Measurements from ENCODE around the gene ETV1. TPM values are rescaled to one million over a fixed set of nuclear protein-coding genes. Genes with fewer than 3 reads are reported as not detected.

ETV1 gene
- total RNA-seq, 1 donor, result 75.7 TPM

DNA sequence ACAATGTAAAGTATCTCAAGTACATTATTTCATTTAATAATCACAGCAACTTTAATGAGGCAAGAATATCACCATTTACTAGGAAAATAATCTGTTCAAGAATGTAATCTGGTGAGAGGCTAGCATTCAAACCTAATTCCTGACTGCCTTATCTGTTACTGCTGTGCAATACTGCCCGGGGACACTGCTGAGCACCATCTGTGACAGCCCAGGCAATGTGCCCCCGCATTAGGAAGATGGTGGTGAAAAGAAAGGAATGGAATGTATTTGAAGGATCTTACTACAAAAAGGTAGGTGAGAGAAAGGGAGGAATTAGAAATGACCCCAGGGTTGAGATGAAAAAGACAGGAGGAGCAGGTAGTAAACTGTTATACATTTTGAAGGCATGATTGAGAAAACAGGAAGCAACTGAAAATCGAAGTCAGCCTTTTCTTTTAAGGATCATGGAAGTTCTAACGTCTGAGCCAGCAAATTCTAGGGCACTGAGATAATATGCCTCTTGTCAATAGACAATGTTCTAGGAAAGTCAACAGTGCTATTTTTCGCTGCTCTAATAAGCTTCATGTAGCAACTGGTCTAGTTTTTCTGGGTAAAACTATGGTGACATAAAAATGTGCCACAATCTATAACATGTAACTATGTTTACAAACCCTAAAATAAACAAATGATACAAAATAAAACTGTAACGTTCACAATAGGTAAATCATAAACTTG lies 90.4 kb downstream of the ETV1 start:
- no peak for DNase-seq (ENCODE audit: low read depth)
- TF ChIP-seq, protein P1, sequence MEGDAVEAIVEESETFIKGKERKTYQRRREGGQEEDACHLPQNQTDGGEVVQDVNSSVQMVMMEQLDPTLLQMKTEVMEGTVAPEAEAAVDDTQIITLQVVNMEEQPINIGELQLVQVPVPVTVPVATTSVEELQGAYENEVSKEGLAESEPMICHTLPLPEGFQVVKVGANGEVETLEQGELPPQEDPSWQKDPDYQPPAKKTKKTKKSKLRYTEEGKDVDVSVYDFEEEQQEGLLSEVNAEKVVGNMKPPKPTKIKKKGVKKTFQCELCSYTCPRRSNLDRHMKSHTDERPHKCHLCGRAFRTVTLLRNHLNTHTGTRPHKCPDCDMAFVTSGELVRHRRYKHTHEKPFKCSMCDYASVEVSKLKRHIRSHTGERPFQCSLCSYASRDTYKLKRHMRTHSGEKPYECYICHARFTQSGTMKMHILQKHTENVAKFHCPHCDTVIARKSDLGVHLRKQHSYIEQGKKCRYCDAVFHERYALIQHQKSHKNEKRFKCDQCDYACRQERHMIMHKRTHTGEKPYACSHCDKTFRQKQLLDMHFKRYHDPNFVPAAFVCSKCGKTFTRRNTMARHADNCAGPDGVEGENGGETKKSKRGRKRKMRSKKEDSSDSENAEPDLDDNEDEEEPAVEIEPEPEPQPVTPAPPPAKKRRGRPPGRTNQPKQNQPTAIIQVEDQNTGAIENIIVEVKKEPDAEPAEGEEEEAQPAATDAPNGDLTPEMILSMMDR (IDR thresholded peaks at IDR 0.05; ENCODE audit: insufficient read depth, low read length), result no peak
- H3K4me3 ChIP-seq (ENCODE audit: low read depth, low read length), result no peak overlapping the region

DNA sequence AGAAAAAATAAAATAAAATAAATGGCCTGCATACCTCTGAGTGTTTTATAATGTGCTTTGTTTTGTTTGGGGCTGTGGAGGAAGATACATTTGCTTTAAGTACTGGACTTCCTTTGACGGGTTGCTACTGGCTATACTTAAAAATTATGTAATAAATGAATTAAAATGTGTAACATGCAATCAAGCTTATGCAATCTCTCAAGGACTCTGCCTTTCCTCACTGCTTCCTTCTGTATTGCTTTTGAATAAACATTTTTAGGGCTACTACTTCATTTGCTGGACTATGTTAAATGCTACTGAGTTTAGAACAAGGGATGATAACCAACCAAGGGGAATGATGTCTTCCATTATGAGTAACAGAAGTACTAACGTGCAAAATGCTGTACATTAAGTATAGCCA lies 91.6 kb downstream of the ETV1 start:
- no peak for DNase-seq (ENCODE audit: low read depth)
- TF ChIP-seq, protein P1 (IDR thresholded peaks at IDR 0.05; ENCODE audit: insufficient read depth, low read length), result no peak
- no peak overlapping the region for H3K4me3 ChIP-seq (ENCODE audit: low read depth, low read length)

DNA sequence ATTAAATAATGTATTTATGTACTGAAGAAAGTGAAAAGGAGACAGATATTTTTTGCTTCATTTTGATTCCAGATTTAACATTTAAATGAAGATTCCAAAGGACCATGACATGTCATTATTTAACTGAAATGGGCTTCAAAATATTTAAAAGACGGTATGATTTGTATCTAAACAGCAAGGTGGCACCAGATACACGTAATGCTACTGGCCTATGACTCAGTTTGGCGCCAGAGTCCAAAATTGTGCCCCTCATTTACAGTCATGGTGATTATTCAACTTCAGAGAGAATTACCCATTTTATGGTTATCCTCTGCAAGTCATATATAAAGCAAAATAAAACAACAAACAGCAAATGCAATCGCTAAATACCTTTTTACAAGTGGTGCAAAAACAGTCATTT lies 94.5 kb downstream of the ETV1 start:
- TF ChIP-seq, protein P1 (IDR thresholded peaks at IDR 0.05; ENCODE audit: insufficient read depth, low read length), result no peak
- no peak overlapping the region for H3K4me3 ChIP-seq (ENCODE audit: low read depth, low read length)
- no peak for DNase-seq (ENCODE audit: low read depth)

DNA sequence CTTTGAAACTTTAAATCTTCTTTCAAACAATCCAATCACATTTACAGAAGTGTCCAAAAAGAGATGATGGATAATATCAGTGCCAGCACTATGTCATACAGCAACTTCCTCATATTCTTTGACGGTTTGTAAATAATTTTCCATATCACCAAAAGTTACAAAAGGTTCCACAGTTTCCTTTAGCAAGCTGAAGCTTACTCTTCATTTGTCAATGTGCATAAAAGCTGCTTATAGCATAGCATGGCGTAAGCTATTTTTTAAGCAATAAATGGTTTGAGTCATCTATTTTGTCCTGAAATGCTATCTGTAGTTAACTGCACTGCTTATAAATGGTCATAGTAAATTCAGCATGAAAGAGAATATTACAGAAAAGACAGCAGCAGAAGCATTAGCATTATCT lies 95.1 kb downstream of the ETV1 start:
- no peak for DNase-seq (ENCODE audit: low read depth)
- TF ChIP-seq, protein P1 (IDR thresholded peaks at IDR 0.05; ENCODE audit: insufficient read depth, low read length), result no peak
- H3K4me3 ChIP-seq (ENCODE audit: low read depth, low read length), result no peak overlapping the region

DNA sequence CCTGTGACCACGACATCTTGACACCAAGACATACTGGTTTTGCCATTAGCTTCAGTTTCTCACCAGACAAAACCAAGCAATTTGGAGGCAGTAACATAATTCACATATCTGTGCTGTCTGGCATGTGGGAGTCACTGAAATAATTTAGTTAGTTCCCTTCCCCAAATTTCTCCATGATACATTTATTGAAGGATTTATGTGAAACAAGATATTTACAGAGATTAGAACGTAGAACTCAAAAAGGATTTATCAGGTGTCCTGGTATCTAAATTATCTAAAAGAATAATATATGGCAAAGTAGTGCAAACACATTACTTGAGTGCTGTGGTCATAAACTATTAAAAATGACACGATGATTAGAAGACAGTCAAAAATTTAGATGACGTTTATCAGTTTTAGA lies 98.7 kb downstream of the ETV1 start:
- no peak overlapping the region for H3K4me3 ChIP-seq (ENCODE audit: low read depth, low read length)
- TF ChIP-seq, protein P1 (IDR thresholded peaks at IDR 0.05; ENCODE audit: insufficient read depth, low read length), result no peak
- no peak for DNase-seq (ENCODE audit: low read depth)

DNA sequence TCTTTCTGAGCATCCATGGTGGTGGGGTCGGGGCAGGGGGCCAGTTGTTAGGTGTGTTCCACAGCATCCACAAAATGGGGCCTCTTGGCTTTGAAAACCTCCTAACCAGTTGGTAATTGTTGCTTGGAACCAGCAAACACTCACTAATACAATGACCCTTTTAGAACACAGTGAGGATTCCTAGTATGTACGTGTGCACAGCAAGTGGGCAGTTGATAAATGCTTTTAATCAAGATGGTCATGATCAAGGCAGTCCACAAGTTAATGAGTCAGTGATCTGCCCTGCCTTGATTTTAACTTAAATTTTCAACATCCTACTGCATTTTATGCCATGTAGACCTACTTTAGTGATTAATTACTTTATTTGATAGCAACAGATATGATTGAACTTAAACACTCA lies 103.1 kb downstream of the ETV1 start:
- no peak overlapping the region for H3K4me3 ChIP-seq (ENCODE audit: low read depth, low read length)
- TF ChIP-seq, protein P1 (IDR thresholded peaks at IDR 0.05; ENCODE audit: insufficient read depth, low read length), result no peak
- no peak for DNase-seq (ENCODE audit: low read depth)

DNA sequence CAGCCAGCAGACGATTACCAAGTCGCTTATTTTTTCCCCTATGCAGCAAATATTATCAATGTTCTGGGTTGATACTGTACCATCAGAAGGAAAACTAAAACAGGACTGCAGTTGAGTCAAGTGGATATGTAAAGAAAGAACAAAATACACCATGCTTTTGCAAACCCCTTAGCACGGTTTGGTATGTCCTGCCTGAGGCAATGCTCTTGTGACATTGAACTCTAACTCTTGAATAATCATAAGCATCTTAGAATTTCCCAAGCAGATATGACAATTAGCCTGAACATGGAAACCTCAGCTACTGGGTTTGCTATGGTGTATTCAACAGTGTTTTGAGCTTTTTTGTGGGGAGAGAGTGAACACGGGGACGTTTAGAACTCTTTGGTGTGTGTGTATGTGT lies 107.4 kb downstream of the ETV1 start:
- no peak for DNase-seq (ENCODE audit: low read depth)
- TF ChIP-seq, protein P1 (IDR thresholded peaks at IDR 0.05; ENCODE audit: insufficient read depth, low read length), result no peak
- H3K4me3 ChIP-seq (ENCODE audit: low read depth, low read length), result no peak overlapping the region
